ENCODE results near the gene MYO9B. TPM values are rescaled to one million over a fixed set of nuclear protein-coding genes. Genes with fewer than 3 reads are reported as not detected.

MYO9B gene
- total and polyA plus RNA-seq, 12 donors, result 19.9 to 55.2 (median 27.9) TPM

GRCh38 chr19:17045907-17046502, 29.6 kb upstream of the MYO9B start:
- 76 to 78% methylated on average over 5 of the region's 5 CpGs for WGBS, 2 donors
- H3K27me3 ChIP-seq, result peaks cover 0 to 15% (median 0%) of the 10 kb centered on the region in 7 donors
- intact Hi-C loops (cut with DNase I), result loop anchor here in 1 of 10 donors (2.0 kb wide), 1 partner anchor 273 kb away; no protein-coding TSS in a partner anchor

GRCh38 chr19:17048885-17049453, 26.6 kb upstream of the MYO9B start:
- Histone ChIP-seq H3K27me3 (peaks cover 0 to 6% (median 0%) of the 10 kb centered on the region in 7 donors), H3K36me3 (peaks cover 0 to 51% (median 13%) of the 10 kb centered on the region in 9 donors), H3K9me3 (no peaks in the 10 kb centered on the region), H3K27ac (no peak overlapping the region), H3K4me1 (no peaks in the 10 kb centered on the region), H3K4me3 (no peak overlapping the region)
- DNase-seq, result no peak
- TF ChIP-seq CTCF (IDR thresholded peaks at IDR 0.05), result no peak
- no peak for ATAC-seq
- intact Hi-C loops (cut with DNase I), result no loop called here
- 81 to 83% methylated on average over 16 of the region's 16 CpGs for WGBS, 2 donors

More at GRCh38 chr19:17045907-17046502, 29.6 kb upstream of the MYO9B start:
- H3K36me3 ChIP-seq, result peaks cover 0 to 27% (median 10%) of the 10 kb centered on the region in 9 donors
- no peak overlapping the region for H3K27ac ChIP-seq
- DNase-seq, result no peak
- H3K4me3 ChIP-seq, result no peak overlapping the region
- peaks cover 0 to 16% (median 0%) of the 10 kb centered on the region in 9 donors for H3K4me1 ChIP-seq
- no peak for TF ChIP-seq CTCF (IDR thresholded peaks at IDR 0.05)
- no peaks in the 10 kb centered on the region for H3K9me3 ChIP-seq
- ATAC-seq, result no peak

GRCh38 chr19:17049711-17050280, 25.8 kb upstream of the MYO9B start:
- Histone ChIP-seq H3K36me3 (peaks cover 0 to 59% (median 17%) of the 10 kb centered on the region in 9 donors), H3K4me3 (no peak overlapping the region), H3K27ac (no peak overlapping the region), H3K9me3 (no peaks in the 10 kb centered on the region), H3K27me3 (peaks cover 0 to 5% (median 0%) of the 10 kb centered on the region in 7 donors), H3K4me1 (no peaks in the 10 kb centered on the region)
- intact Hi-C loops (cut with DNase I), result loop anchor here in 5 of 10 donors (5.0 to 10.0 kb wide), 3 partner anchors 145 to 332 kb away; partner anchors contain the start of gene NWD1 (in 1 of the 5)
- DNase-seq, result no peak
- no peak for ATAC-seq
- WGBS, 2 donors, result 84 to 89% methylated on average over 18 of the region's 18 CpGs
- no peak for TF ChIP-seq CTCF (IDR thresholded peaks at IDR 0.05)

- H3K4me1 ChIP-seq, result no peaks in the 10 kb centered on the region
- intact Hi-C loops (cut with DNase I), result loop anchor here (1.0 to 10.0 kb wide), 8 partner anchors 148 to 335 kb away; partner anchors contain the start of gene NWD1 (in 1 of the 10)
- H3K4me3 ChIP-seq, result no peak overlapping the region
- DNase-seq, result peak in 1 of 2 donors; percentile 31
- TF ChIP-seq CTCF (IDR thresholded peaks at IDR 0.05), result peak; percentile 39 to 79 (median 68)
- H3K27me3 ChIP-seq, result no peaks in the 10 kb centered on the region
- peak in 7 of 8 donors; percentile 42 to 73 (median 62) for ATAC-seq
- H3K27ac ChIP-seq, result no peak overlapping the region
- 53 to 59% methylated on average over 8 of the region's 8 CpGs for WGBS, 2 donors
- peaks cover 0 to 78% (median 17%) of the 10 kb centered on the region in 9 donors for H3K36me3 ChIP-seq
- H3K9me3 ChIP-seq, result peaks cover 0 to 2% (median 0%) of the 10 kb centered on the region in 11 donors
Measured at GRCh38 chr19:17052439-17052838, 23.1 kb upstream of the MYO9B start.
